Measurements from ENCODE around the gene NCKAP5.

Gene NCKAP5

DNA sequence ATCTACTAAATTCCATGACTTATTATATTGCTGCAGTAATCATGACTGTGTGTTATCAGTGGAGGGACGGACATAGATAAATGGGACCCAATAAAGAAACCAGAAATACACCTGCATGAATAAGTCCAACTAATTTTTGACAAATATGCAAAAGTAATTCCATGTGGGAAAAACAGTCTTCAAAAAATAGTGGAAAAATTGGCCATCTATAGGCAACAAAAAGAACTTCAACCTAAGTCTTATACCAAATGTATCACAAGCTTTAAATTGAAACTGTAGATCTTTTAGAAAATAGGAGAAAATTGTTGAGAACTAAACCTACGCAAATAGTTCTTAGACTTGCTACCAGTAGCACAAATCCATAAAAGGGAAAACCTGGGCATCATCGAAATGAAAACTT lies 376.2 kb downstream of the NCKAP5 start:
- H3K27ac ChIP-seq: no peak overlapping the region

DNA sequence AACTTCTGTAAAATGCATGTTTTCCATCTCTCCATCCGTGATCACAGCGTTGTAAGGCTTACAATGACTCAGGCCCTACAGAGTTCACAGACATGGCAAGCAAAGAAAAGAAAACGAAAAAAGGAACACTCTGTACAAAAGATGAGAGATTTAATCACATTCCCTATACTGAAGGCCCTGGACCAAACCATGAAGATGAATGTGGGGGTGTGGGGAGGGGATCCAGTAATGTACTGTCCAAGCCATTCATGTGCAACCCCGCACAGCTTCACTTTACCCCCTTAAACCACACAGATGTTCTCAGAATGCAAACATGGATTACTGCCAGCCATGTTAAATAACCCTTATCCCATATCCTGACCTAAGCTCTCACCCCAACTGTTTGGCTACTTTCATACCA lies 391.1 kb downstream of the NCKAP5 start:
- no peaks in the 10 kb centered on the region for H3K27me3 ChIP-seq
- no peaks in the 10 kb centered on the region for H3K4me1 ChIP-seq (ENCODE audit: control insufficient read depth in 1 of 2, insufficient read depth in 1 of 2, low read depth in 1 of 2, low read length in 1 of 2)
- TF ChIP-seq CTCF (IDR thresholded peaks at IDR 0.05): no peak
- H3K36me3 ChIP-seq: no peaks in the 10 kb centered on the region
- H3K27ac ChIP-seq: no peak overlapping the region
- no peak overlapping the region for H3K4me3 ChIP-seq (ENCODE audit: low read depth in 1 of 2, low read length in 1 of 2)
- no peaks in the 10 kb centered on the region for H3K9me3 ChIP-seq

More for the DNA sequence above, 376.2 kb downstream of the NCKAP5 start:
- H3K4me3 ChIP-seq (ENCODE audit: low read depth in 1 of 2, low read length in 1 of 2): no peak overlapping the region
- H3K9me3 ChIP-seq: peaks cover 3% of the 10 kb centered on the region
- no peaks in the 10 kb centered on the region for H3K27me3 ChIP-seq
- H3K36me3 ChIP-seq: no peaks in the 10 kb centered on the region
- TF ChIP-seq CTCF (IDR thresholded peaks at IDR 0.05): no peak
- no peaks in the 10 kb centered on the region for H3K4me1 ChIP-seq (ENCODE audit: control insufficient read depth in 1 of 2, insufficient read depth in 1 of 2, low read depth in 1 of 2, low read length in 1 of 2)

DNA sequence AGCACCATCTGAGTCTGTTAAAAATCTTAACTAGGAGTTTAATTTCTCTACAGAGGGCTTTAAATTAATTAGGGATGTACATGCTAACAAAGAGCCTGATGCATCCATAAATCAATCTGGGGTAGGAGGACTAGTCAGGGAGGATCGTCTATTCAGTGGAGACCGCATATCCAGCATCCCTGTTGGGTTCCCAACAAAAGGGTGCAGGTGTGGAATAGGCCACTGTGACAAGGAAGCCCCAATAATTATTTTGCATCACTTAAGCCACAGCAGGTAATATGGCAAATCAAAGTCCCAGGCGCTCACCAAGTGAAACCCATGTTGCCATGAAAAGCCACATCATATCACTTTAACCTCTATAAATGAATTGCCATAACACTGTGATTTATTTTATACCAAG lies 392.3 kb downstream of the NCKAP5 start:
- no peak for TF ChIP-seq CTCF (IDR thresholded peaks at IDR 0.05)
- Histone ChIP-seq H3K27ac (no peak overlapping the region), H3K9me3 (no peaks in the 10 kb centered on the region), H3K27me3 (no peaks in the 10 kb centered on the region), H3K4me3 (ENCODE audit: low read depth in 1 of 2, low read length in 1 of 2) (no peak overlapping the region), H3K4me1 (ENCODE audit: control insufficient read depth in 1 of 2, insufficient read depth in 1 of 2, low read depth in 1 of 2, low read length in 1 of 2) (no peaks in the 10 kb centered on the region), H3K36me3 (no peaks in the 10 kb centered on the region)

DNA sequence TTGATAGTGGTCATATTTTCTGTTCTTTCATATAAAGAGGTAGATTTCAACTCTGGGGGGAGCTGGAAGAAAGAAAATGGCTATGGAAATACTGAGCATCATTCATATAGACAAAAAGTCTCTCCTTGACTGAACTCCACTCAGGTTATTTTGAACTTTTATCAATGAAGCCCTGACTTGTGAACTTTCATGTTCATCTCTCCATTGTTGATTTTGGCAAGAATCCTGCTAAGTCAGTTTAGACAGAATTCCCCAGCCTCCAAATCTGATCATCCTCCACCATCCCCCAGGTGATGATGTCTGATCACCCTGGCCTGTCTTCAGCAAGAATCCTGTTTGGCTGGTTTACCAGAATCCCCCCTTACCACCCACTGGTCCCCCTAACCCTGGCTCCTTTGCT lies 395.0 kb downstream of the NCKAP5 start:
- H3K9me3 ChIP-seq: no peaks in the 10 kb centered on the region
- H3K36me3 ChIP-seq: no peaks in the 10 kb centered on the region
- no peaks in the 10 kb centered on the region for H3K27me3 ChIP-seq
- TF ChIP-seq CTCF (IDR thresholded peaks at IDR 0.05): no peak
- H3K27ac ChIP-seq: no peak overlapping the region
- no peaks in the 10 kb centered on the region for H3K4me1 ChIP-seq (ENCODE audit: control insufficient read depth in 1 of 2, insufficient read depth in 1 of 2, low read depth in 1 of 2, low read length in 1 of 2)
- no peak overlapping the region for H3K4me3 ChIP-seq (ENCODE audit: low read depth in 1 of 2, low read length in 1 of 2)

GRCh38 chr2:133171393-133172004 lies 396.8 kb downstream of the NCKAP5 start:
- Histone ChIP-seq H3K4me3 (ENCODE audit: low read depth in 1 of 2, low read length in 1 of 2) (no peak overlapping the region), H3K27ac (no peak overlapping the region), H3K27me3 (no peaks in the 10 kb centered on the region), H3K4me1 (ENCODE audit: control insufficient read depth in 1 of 2, insufficient read depth in 1 of 2, low read depth in 1 of 2, low read length in 1 of 2) (no peaks in the 10 kb centered on the region), H3K36me3 (no peaks in the 10 kb centered on the region), H3K9me3 (no peaks in the 10 kb centered on the region)
- no peak for TF ChIP-seq CTCF (IDR thresholded peaks at IDR 0.05)
